Measurements from ENCODE around the gene PAIP2B. TPM values are rescaled to one million over a fixed set of nuclear protein-coding genes. Genes with fewer than 3 reads are reported as not detected.

The PAIP2B gene
- total and polyA plus RNA-seq, 2 of the 13 experiments (the other 11 are each of a cell fraction or from before 2014, with no cell fraction given), result 0.16 to 0.29 TPM

GRCh38 chr2:71156573-71156972 is 70.3 kb downstream of the PAIP2B start:
- 41% methylated on average over 5 of the region's 6 CpGs for WGBS (ENCODE audit: low lambda C conversion rate)
- CTCF ChIA-PET (ENCODE audit: low intra/inter-chr PET ratio, low total read pairs), result interaction anchor here (1.5 to 1.8 kb wide), 2 partner anchors 126 to 353 kb away, joined by 6 to 10 read pairs; no protein-coding TSS in a partner anchor
- H3K4me1 ChIP-seq (ENCODE audit: insufficient read depth, low read length), result no peaks in the 10 kb centered on the region
- ATAC-seq (no peak), DNase-seq (ENCODE audit: low spot score) (no peak), FAIRE-seq (no peak)
- no TSS peak for BruUV-seq (replicated peaks)
- 0 out of 2 replicates have a peak overlapping the region, but pooled peaks have one; percentile 9 for H3K4me2 ChIP-seq (ENCODE audit: low read depth, low read length)
- in situ Hi-C loops (cut with HindIII; ENCODE audit: extremely low pct_ligation_motif_present, low pct_unique_long_range_greater_than_20kb) (loop anchor here (5.0 kb wide), 1 partner anchor 54 kb away; no protein-coding TSS in a partner anchor), intact Hi-C loops (cut with micrococcal nuclease; ENCODE audit: unreplicated experiment) (loop anchor here (5.0 kb wide), 1 partner anchor 126 kb away; no protein-coding TSS in a partner anchor)
- no peak overlapping the region for H3K9ac ChIP-seq (ENCODE audit: insufficient read depth, low read depth, low read length)
- H2AFZ ChIP-seq (ENCODE audit: low read length), result no peak overlapping the region
- H3K27ac ChIP-seq (ENCODE audit: extremely low read length, insufficient read depth, low read length), result no peak overlapping the region
- H4K20me1 ChIP-seq (ENCODE audit: insufficient read depth, low read length), result no peaks in the 10 kb centered on the region
- peaks cover 0 to 26% of the 10 kb centered on the region in 2 experiments; a peak in 3 of 5 replicates for H3K27me3 ChIP-seq (ENCODE audit: control insufficient read depth in 1 of 2, insufficient read depth in 2 of 2, low read length in 2 of 2)
- H3K79me2 ChIP-seq (ENCODE audit: insufficient read depth, low read length), result no peaks in the 10 kb centered on the region
- H3K4me3 ChIP-seq (replicated peaks in 1 of 3; ENCODE audit: insufficient read depth in 1 of 3, low read depth in 2 of 3, low read length in 3 of 3), result no peak overlapping the region
- TF ChIP-seq PAX8 (CRISPR knock-in tag; IDR thresholded peaks at IDR 0.05; ENCODE audit: borderline replicate concordance) (no peak), CHD2 (IDR thresholded peaks at IDR 0.05; ENCODE audit: low read depth, low read length) (no peak), MATR3 (CRISPR knock-in tag; IDR thresholded peaks at IDR 0.05) (no peak), BHLHE40 (IDR thresholded peaks at IDR 0.05; ENCODE audit: low read length) (no peak), POLR2G (IDR thresholded peaks at IDR 0.05; ENCODE audit: low read depth, low read length) (no peak), KLF11 (CRISPR knock-in tag; IDR thresholded peaks at IDR 0.05) (no peak), HNRNPLL (IDR thresholded peaks at IDR 0.05; ENCODE audit: low read depth, low read length, poor library complexity, severe bottlenecking) (no peak), YY1 (IDR thresholded peaks at IDR 0.05; ENCODE audit: insufficient read depth, insufficient replicate concordance, low read depth, low read length) (no peak), ZNF605 (CRISPR knock-in tag; IDR thresholded peaks at IDR 0.05) (no peak), ZNF788 (CRISPR knock-in tag; IDR thresholded peaks at IDR 0.05; ENCODE audit: borderline replicate concordance) (no peak), TCF7 (IDR thresholded peaks at IDR 0.05; ENCODE audit: low read depth) (no peak), EHMT2 (IDR thresholded peaks at IDR 0.05; ENCODE audit: borderline replicate concordance, low read depth, low read length) (no peak), ZSCAN20 (CRISPR knock-in tag; IDR thresholded peaks at IDR 0.05; ENCODE audit: borderline replicate concordance) (no peak), KAT2B (IDR thresholded peaks at IDR 0.05; ENCODE audit: borderline replicate concordance, low read depth, low read length) (no peak)
- POLR2A ChIA-PET, result no interaction called here
- no peaks in the 10 kb centered on the region for H3K9me3 ChIP-seq (ENCODE audit: low read length)
- H3K36me3 ChIP-seq (replicated peaks in 1 of 2; ENCODE audit: control insufficient read depth in 1 of 2, insufficient read depth in 2 of 2, low read length in 2 of 2), result no peaks in the 10 kb centered on the region
